Measurements from ENCODE around the gene SLC49A3. TPM values are rescaled to one million over a fixed set of nuclear protein-coding genes. Genes with fewer than 3 reads are reported as not detected.

The SLC49A3 gene
- total and polyA plus RNA-seq, 2 experiments from 2014 or later, result 1.3 to 3.7 TPM

GRCh38 chr4:721261-722168, 32.6 kb upstream of the SLC49A3 start:
- Histone ChIP-seq H3K4me3 (no peak overlapping the region), H3K4me1 (ENCODE audit: insufficient read depth) (no peaks in the 10 kb centered on the region), H2AFZ (no peak overlapping the region), H3K27me3 (ENCODE audit: insufficient read depth) (no peaks in the 10 kb centered on the region), H3K36me3 (ENCODE audit: insufficient read depth) (no peaks in the 10 kb centered on the region), H4K20me1 (replicated peaks; ENCODE audit: insufficient read depth) (peaks cover 26% of the 10 kb centered on the region), H3K27ac (ENCODE audit: low read depth) (no peak overlapping the region), H3K79me2 (replicated peaks; ENCODE audit: insufficient read depth) (peaks cover 72% of the 10 kb centered on the region), H3K9me2 (ENCODE audit: insufficient read depth) (no peaks in the 10 kb centered on the region), H3F3A (replicated peaks; ENCODE audit: low read depth) (no peaks in the 10 kb centered on the region), H3K4me2 (no peak overlapping the region)
- peak overlapping the region; percentile 70; the same call in 1 of the 2 replicates for H3K27ac Mint-ChIP-seq
- DNase-seq (ENCODE audit: low spot score) (no peak), ATAC-seq (no peak)
- no peak overlapping the region for H3K4me3 Mint-ChIP-seq
- H3K4me1 Mint-ChIP-seq, result no peaks in the 10 kb centered on the region; the same call in 2 of the 3 replicates
- TF ChIP-seq ZNF462 (CRISPR knock-in tag; IDR thresholded peaks at IDR 0.05) (no peak), JUNB (IDR thresholded peaks at IDR 0.05; ENCODE audit: unreplicated experiment) (no peak), NANOG (IDR thresholded peaks at IDR 0.05; ENCODE audit: borderline replicate concordance) (no peak), EZH2 (IDR thresholded peaks at IDR 0.05; ENCODE audit: low read depth, unreplicated experiment) (no peak), POLR2AphosphoS5 (IDR thresholded peaks at IDR 0.05; ENCODE audit: low read depth) (no peak)
- H3K9me3 Mint-ChIP-seq, result no peaks in the 10 kb centered on the region; the same call in 2 of the 3 replicates
- peaks cover 13% of the 10 kb centered on the region for H3K27me3 Mint-ChIP-seq (ENCODE audit: insufficient read depth, low read depth, poor library complexity)
- H3K36me3 Mint-ChIP-seq (ENCODE audit: low read depth), result peaks cover 33% of the 10 kb centered on the region
